Erythroblast (primary cell): ENCODE measurements around the gene BTN1A1.
"Not testable (repeated sequence)": the region's sequence is repeated elsewhere in the genome, so short reads cannot be mapped to it uniquely, and the experiment has no call there.

Source experiments
- GATA1 ChIP-seq: IDR thresholded peaks from 2 replicates; pipeline ENCODE4 v1.6.1; 2011; ENCODE audit warnings: low read depth, mild to moderate bottlenecking, control low read depth, low read length, moderate library complexity
- POLR2A ChIP-seq: IDR thresholded peaks from 2 replicates; pipeline ENCODE4 v1.6.1; 2011; ENCODE audit warnings: mild to moderate bottlenecking, low read length

- not testable (repeated sequence) for TF ChIP-seq POLR2A, GATA1
These were observed 24.2 kb downstream of the BTN1A1 start for GRCh38 chr6:26524314-26524713.
